Effector memory CD4-positive, alpha-beta T cell (primary cell): Measurements from ENCODE around the gene EVA1B.

Experiments used
- DNase-seq, 3 donors: peaks; one replicate each; pipeline ENCODE4 v3.0.0-alpha.2; 2020
- H3K27ac ChIP-seq: 2 replicates; pipeline ENCODE4 v1.7.0; 2013; ENCODE audit warnings: mild to moderate bottlenecking, low read length, moderate library complexity; ENCODE audit not compliant: insufficient read depth, poor library complexity, severe bottlenecking
- H3K27me3 ChIP-seq: replicated peaks from 2 replicates; pipeline ENCODE4 v1.7.0; 2013; ENCODE audit warnings: mild to moderate bottlenecking, low read length; ENCODE audit not compliant: insufficient read depth, control insufficient read depth, poor library complexity, severe bottlenecking
- H3K36me3 ChIP-seq: 2 replicates; pipeline ENCODE4 v1.7.0; 2013; ENCODE audit warnings: mild to moderate bottlenecking, low read length, moderate library complexity; ENCODE audit not compliant: control insufficient read depth, insufficient read depth
- H3K4me1 ChIP-seq: 2 replicates; pipeline ENCODE4 v1.7.0; 2013; ENCODE audit warnings: low read length, mild to moderate bottlenecking; ENCODE audit not compliant: control insufficient read depth, insufficient read depth, poor library complexity, severe bottlenecking
- H3K4me3 ChIP-seq: 2 replicates; pipeline ENCODE4 v1.7.0; 2013; ENCODE audit warnings: low read length, low read depth, mild to moderate bottlenecking; ENCODE audit not compliant: insufficient read depth, poor library complexity, severe bottlenecking
- H3K9me3 ChIP-seq: 2 replicates; pipeline ENCODE4 v1.7.0; 2013; ENCODE audit warnings: mild to moderate bottlenecking, low read length, moderate library complexity; ENCODE audit not compliant: control insufficient read depth

The EVA1B gene

DNA sequence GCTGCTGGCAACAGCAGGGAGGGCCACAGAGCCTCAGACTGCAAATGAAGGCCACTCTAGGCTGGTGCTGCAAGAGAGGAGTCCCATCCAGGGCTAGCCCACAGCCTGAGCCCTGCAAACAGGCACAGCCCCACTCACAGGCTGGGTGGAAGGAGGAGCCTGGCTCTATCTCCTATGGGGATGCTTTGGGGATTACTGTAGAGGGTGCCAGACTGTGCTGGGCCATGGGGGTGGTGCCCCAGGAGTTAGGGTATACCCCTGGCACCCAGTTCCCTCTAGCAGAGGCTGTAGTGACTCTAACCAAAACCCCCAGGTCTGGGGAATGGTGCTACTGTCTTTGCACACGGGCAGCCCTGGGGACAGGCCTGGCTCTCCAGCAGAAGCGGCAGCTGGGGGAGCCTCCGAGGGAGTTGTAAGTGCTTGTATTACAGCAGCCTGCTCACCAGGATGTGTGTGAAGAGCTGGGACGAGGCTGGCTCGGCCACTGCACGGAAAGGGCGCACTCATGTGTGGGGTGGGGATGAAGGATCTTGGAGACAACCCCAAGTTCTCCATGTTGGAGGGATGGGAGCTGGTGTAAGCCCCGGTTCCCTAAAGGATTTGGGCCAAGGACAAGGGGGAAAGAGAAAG is 23.4 kb upstream of the EVA1B start:
- Histone ChIP-seq H3K27me3 (no peaks in the 10 kb centered on the region), H3K4me3 (no peak overlapping the region), H3K4me1 (peaks cover 25% of the 10 kb centered on the region), H3K27ac (no peak overlapping the region), H3K9me3 (no peaks in the 10 kb centered on the region), H3K36me3 (peaks cover 61% of the 10 kb centered on the region)
- DNase-seq, result no peak

GRCh38 chr1:36345353-36345752 is 21.9 kb upstream of the EVA1B start:
- Histone ChIP-seq H3K4me1 (peaks cover 13% of the 10 kb centered on the region), H3K27me3 (no peaks in the 10 kb centered on the region), H3K9me3 (no peaks in the 10 kb centered on the region), H3K27ac (no peak overlapping the region), H3K36me3 (peaks cover 63% of the 10 kb centered on the region), H3K4me3 (no peak overlapping the region)
- DNase-seq, result no peak

GRCh38 chr1:36344395-36344680 is 20.9 kb upstream of the EVA1B start:
- H3K36me3 ChIP-seq, result peaks cover 58% of the 10 kb centered on the region
- no peak for DNase-seq
- H3K27me3 ChIP-seq, result no peaks in the 10 kb centered on the region
- H3K9me3 ChIP-seq, result no peaks in the 10 kb centered on the region
- H3K4me3 ChIP-seq, result no peak overlapping the region
- H3K27ac ChIP-seq, result no peak overlapping the region
- peaks cover 11% of the 10 kb centered on the region for H3K4me1 ChIP-seq

- Histone ChIP-seq H3K36me3 (peaks cover 53% of the 10 kb centered on the region), H3K27me3 (no peaks in the 10 kb centered on the region), H3K4me1 (peaks cover 15% of the 10 kb centered on the region), H3K9me3 (no peaks in the 10 kb centered on the region), H3K27ac (no peak overlapping the region), H3K4me3 (no peak overlapping the region)
- DNase-seq, result no peak
Observed at GRCh38 chr1:36343651-36344394, 20.4 kb upstream of the EVA1B start.

DNA sequence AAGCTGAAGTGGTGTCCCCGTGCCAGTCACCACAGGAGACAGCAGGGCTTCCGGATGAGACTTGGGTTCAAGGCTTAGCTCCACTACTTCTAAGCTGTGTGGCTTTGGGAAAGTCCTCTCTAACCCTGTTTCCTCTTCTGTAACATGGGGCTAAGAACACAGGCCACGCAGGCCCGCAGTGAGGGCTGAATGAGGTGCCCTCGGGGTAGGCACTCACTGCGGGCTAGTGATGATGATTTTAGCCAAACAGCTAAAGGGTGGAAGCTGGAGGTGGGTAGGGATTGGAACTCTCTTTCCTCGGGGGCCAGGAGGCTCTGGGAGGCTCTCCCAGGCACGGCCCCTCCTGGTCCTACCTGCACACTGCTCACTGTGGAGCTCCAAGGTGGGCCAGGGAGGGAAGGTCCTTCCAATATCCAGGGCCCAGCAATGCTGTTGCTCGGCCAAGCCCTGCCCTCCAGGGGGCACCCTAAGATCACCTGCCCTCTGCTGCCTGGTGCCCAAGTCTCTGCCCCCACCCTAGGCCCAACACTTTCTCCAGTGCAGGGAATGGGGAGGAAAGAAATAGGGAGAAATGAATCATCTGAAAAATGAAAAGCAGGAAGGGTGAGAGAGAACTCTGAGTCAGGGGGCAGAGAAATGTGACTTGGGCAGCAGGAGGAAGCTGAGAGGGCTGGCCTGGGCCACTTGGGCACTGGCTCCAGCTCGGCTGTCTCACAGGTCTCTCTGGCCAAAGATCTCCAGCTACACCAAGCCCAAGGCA is 19.2 kb upstream of the EVA1B start:
- Histone ChIP-seq H3K9me3 (no peaks in the 10 kb centered on the region), H3K27me3 (no peaks in the 10 kb centered on the region), H3K36me3 (peaks cover 42% of the 10 kb centered on the region), H3K4me3 (no peak overlapping the region), H3K4me1 (peaks cover 15% of the 10 kb centered on the region), H3K27ac (no peak overlapping the region)
- DNase-seq, result peak in 2 of 3 donors; percentile 33 to 41

GRCh38 chr1:36341626-36342320 is 18.3 kb upstream of the EVA1B start:
- peaks cover 15% of the 10 kb centered on the region for H3K4me1 ChIP-seq
- peaks cover 35% of the 10 kb centered on the region for H3K36me3 ChIP-seq
- no peak overlapping the region for H3K27ac ChIP-seq
- H3K4me3 ChIP-seq, result no peak overlapping the region
- no peaks in the 10 kb centered on the region for H3K27me3 ChIP-seq
- no peaks in the 10 kb centered on the region for H3K9me3 ChIP-seq
- no peak for DNase-seq

DNA sequence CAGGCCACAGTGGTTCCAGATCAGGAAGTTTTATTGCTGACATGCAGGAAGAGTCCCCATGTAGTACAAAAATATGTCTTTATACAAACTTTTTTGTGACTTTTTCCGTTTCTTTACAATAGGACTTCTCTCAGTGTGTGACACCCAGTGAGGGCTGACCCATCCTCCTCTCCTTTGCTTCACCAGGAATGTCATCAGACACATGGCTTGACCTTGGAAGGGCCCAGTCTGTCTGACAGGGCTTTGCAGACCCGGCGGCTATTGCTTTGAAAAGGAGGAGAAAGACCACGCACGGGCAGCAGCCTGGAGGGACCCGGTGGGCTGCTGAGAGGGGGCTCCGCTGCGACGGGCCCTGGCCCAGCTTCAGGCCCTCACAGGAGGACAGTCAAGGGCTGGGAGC is 16.2 kb upstream of the EVA1B start:
- Histone ChIP-seq H3K4me1 (peaks cover 15% of the 10 kb centered on the region), H3K9me3 (no peaks in the 10 kb centered on the region), H3K27me3 (no peaks in the 10 kb centered on the region), H3K36me3 (peaks cover 19% of the 10 kb centered on the region), H3K4me3 (no peak overlapping the region), H3K27ac (no peak overlapping the region)
- no peak for DNase-seq

DNA sequence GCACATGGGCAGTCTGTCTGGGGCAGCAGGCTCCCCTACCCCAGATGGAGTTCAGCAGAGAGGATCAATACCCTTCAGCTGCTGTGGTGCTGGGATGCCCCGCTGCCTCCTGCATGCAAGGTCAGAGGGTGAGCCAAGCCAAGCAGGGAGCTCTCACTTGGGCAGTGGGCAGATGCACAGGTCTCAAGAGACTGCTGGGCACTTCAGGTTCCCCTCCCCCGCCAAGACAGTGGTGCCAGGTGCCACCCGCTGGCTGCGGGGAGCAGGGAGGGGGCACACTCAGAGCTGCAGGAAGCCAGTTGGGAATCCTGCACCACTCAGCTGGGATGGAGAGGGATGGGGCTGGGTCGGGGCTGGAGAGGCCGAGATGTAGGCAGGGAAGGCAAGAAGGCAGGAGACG is 15.8 kb upstream of the EVA1B start:
- no peaks in the 10 kb centered on the region for H3K9me3 ChIP-seq
- no peak overlapping the region for H3K27ac ChIP-seq
- no peaks in the 10 kb centered on the region for H3K27me3 ChIP-seq
- H3K4me3 ChIP-seq, result no peak overlapping the region
- no peak for DNase-seq
- H3K4me1 ChIP-seq, result peaks cover 15% of the 10 kb centered on the region
- peaks cover 15% of the 10 kb centered on the region for H3K36me3 ChIP-seq

DNA sequence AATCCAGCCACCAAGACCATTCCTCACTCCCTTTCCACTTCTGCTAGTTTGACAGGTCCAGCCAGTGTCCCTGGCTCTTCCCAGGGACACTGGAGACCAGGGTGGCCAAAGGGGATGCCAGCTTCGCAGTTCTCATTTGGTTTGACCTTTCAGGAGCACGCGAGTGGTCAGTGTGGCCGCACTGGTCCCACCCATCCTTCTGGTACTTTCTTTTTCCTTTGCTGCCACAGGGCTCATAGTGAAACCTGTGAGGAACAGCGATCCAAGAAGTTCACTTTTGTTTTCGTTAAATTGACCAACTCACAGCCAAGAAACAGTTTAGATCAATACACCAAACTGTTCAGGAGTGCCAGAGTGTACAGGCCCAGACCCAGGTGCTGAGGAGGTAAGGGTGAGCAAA is 14.4 kb upstream of the EVA1B start:
- no peak for DNase-seq
- no peaks in the 10 kb centered on the region for H3K9me3 ChIP-seq
- H3K4me1 ChIP-seq, result peaks cover 7% of the 10 kb centered on the region
- H3K4me3 ChIP-seq, result no peak overlapping the region
- H3K27me3 ChIP-seq, result no peaks in the 10 kb centered on the region
- no peak overlapping the region for H3K27ac ChIP-seq
- H3K36me3 ChIP-seq, result peaks cover 6% of the 10 kb centered on the region

GRCh38 chr1:36330940-36331339 is 7.5 kb upstream of the EVA1B start:
- no peak overlapping the region for H3K4me3 ChIP-seq

More at GRCh38 chr1:36330940-36331339, 7.5 kb upstream of the EVA1B start:
- no peaks in the 10 kb centered on the region for H3K4me1 ChIP-seq
- no peaks in the 10 kb centered on the region for H3K36me3 ChIP-seq
- H3K27me3 ChIP-seq, result no peaks in the 10 kb centered on the region
- DNase-seq, result no peak
- no peaks in the 10 kb centered on the region for H3K9me3 ChIP-seq
- H3K27ac ChIP-seq, result no peak overlapping the region
